ENCODE results near the gene MAP3K6.
A peak's percentile ranks its signal among the peaks of the same experiment; 100 is the strongest.

Gene MAP3K6

GRCh38 chr1:27353629-27354028, 13.1 kb downstream of the MAP3K6 start:
- DNase-seq = no peak

- DNase-seq = no peak
These were observed 13.6 kb downstream of the MAP3K6 start for GRCh38 chr1:27353166-27353565.

- no peak for DNase-seq
These were observed 15.1 kb downstream of the MAP3K6 start for GRCh38 chr1:27351541-27352107.

- no peak for DNase-seq
These were observed 15.9 kb downstream of the MAP3K6 start for GRCh38 chr1:27350663-27351540.

GRCh38 chr1:27349784-27350662, 16.7 kb downstream of the MAP3K6 start:
- DNase-seq = peak; percentile 11

GRCh38 chr1:27348861-27349783, 17.6 kb downstream of the MAP3K6 start:
- peak; percentile 43 for DNase-seq

GRCh38 chr1:27346991-27347624, 19.7 kb downstream of the MAP3K6 start:
- no peak for DNase-seq

- no peak for DNase-seq
These were observed 20.4 kb downstream of the MAP3K6 start for GRCh38 chr1:27346357-27346756.

- DNase-seq = no peak
These were observed 21.5 kb downstream of the MAP3K6 start for GRCh38 chr1:27345272-27345671.

GRCh38 chr1:27343639-27344025, 23.1 kb downstream of the MAP3K6 start:
- DNase-seq = no peak

- DNase-seq = peak; percentile 89
These were observed 23.8 kb downstream of the MAP3K6 start for GRCh38 chr1:27342778-27343638.

GRCh38 chr1:27342391-27342777, 24.4 kb downstream of the MAP3K6 start:
- peak; percentile 40 for DNase-seq

GRCh38 chr1:27341525-27342252, 25.1 kb downstream of the MAP3K6 start, which contains the start of gene SYTL1:
Gene SYTL1, plus strand, starts transcription at chr1:27342022. Its CDS starts 3,313 bp downstream, at chr1:27345335.
- peak; percentile 69 for DNase-seq

GRCh38 chr1:27339213-27339612, 27.5 kb downstream of the MAP3K6 start:
- no peak for DNase-seq

- no peak for DNase-seq
These were observed 28.0 kb downstream of the MAP3K6 start for GRCh38 chr1:27338751-27339150.

GRCh38 chr1:27336756-27337155, 30.0 kb downstream of the MAP3K6 start:
- DNase-seq = no peak

GRCh38 chr1:27335506-27336422, 31.0 kb downstream of the MAP3K6 start:
- no peak for DNase-seq

- DNase-seq = no peak
These were observed 33.0 kb downstream of the MAP3K6 start for GRCh38 chr1:27333717-27334279.
